ENCODE results near the gene CSRNP3. TPM values are rescaled to one million over a fixed set of nuclear protein-coding genes. Genes with fewer than 3 reads are reported as not detected.

Gene CSRNP3
- total RNA-seq, 1 donor from 2014 or later = 4.0 TPM

GRCh38 chr2:165682546-165682945 lies 213.0 kb downstream of the CSRNP3 start:
- H3K36me3 ChIP-seq = peaks cover 8% of the 10 kb centered on the region
- H3K4me1 ChIP-seq = peaks cover 22% of the 10 kb centered on the region
- H3K27ac ChIP-seq (replicated peaks) = peak overlapping the region; percentile 73
- H3K9me3 ChIP-seq (replicated peaks) = no peaks in the 10 kb centered on the region
- TF ChIP-seq CTCF (IDR thresholded peaks at IDR 0.05; ENCODE audit: borderline replicate concordance) = no peak
- intact Hi-C loops (cut with micrococcal nuclease) = no loop called here
- DNase-seq = no peak
- H3K4me3 ChIP-seq = no peak overlapping the region
- H3K27me3 ChIP-seq (ENCODE audit: low read depth) = no peaks in the 10 kb centered on the region

GRCh38 chr2:165686800-165687199 lies 217.3 kb downstream of the CSRNP3 start:
- DNase-seq = no peak
- H3K4me3 ChIP-seq = no peak overlapping the region
- intact Hi-C loops (cut with micrococcal nuclease) = no loop called here
- H3K27ac ChIP-seq (replicated peaks) = no peak overlapping the region
- peaks cover 18% of the 10 kb centered on the region for H3K4me1 ChIP-seq
- H3K27me3 ChIP-seq (ENCODE audit: low read depth) = no peaks in the 10 kb centered on the region
- H3K36me3 ChIP-seq = no peaks in the 10 kb centered on the region
- no peak for TF ChIP-seq CTCF (IDR thresholded peaks at IDR 0.05; ENCODE audit: borderline replicate concordance)
- H3K9me3 ChIP-seq (replicated peaks) = no peaks in the 10 kb centered on the region

- Histone ChIP-seq H3K4me1 (peaks cover 14% of the 10 kb centered on the region), H3K36me3 (no peaks in the 10 kb centered on the region), H3K27ac (replicated peaks) (no peak overlapping the region), H3K27me3 (ENCODE audit: low read depth) (no peaks in the 10 kb centered on the region), H3K9me3 (replicated peaks) (no peaks in the 10 kb centered on the region), H3K4me3 (no peak overlapping the region)
- no peak for TF ChIP-seq CTCF (IDR thresholded peaks at IDR 0.05; ENCODE audit: borderline replicate concordance)
- intact Hi-C loops (cut with micrococcal nuclease) = no loop called here
- no peak for DNase-seq
Measured at GRCh38 chr2:165687426-165688002, 218.0 kb downstream of the CSRNP3 start.

- DNase-seq = peak; percentile 18
- Histone ChIP-seq H3K36me3 (no peaks in the 10 kb centered on the region), H3K9me3 (replicated peaks) (no peaks in the 10 kb centered on the region), H3K27ac (replicated peaks) (no peak overlapping the region), H3K27me3 (ENCODE audit: low read depth) (no peaks in the 10 kb centered on the region), H3K4me3 (no peak overlapping the region), H3K4me1 (peaks cover 5% of the 10 kb centered on the region)
- intact Hi-C loops (cut with micrococcal nuclease) = no loop called here
- peak; percentile 7 for TF ChIP-seq CTCF (IDR thresholded peaks at IDR 0.05; ENCODE audit: borderline replicate concordance)
Measured at GRCh38 chr2:165691615-165692014, 222.1 kb downstream of the CSRNP3 start.

- intact Hi-C loops (cut with micrococcal nuclease) = no loop called here
- DNase-seq = no peak
- no peaks in the 10 kb centered on the region for H3K36me3 ChIP-seq
- TF ChIP-seq CTCF (IDR thresholded peaks at IDR 0.05; ENCODE audit: borderline replicate concordance) = no peak
- H3K4me3 ChIP-seq = no peak overlapping the region
- H3K27ac ChIP-seq (replicated peaks) = no peak overlapping the region
- H3K9me3 ChIP-seq (replicated peaks) = no peaks in the 10 kb centered on the region
- H3K27me3 ChIP-seq (ENCODE audit: low read depth) = no peaks in the 10 kb centered on the region
- peaks cover 5% of the 10 kb centered on the region for H3K4me1 ChIP-seq
Measured at GRCh38 chr2:165692906-165693305, 223.4 kb downstream of the CSRNP3 start.
